Muscle of arm (tissue), 14 donors: ENCODE results near the gene PLP1. TPM values are rescaled to one million over a fixed set of nuclear protein-coding genes. Genes with fewer than 3 reads are reported as not detected.
"Not testable (repeated sequence)": the region's sequence is repeated elsewhere in the genome, so short reads cannot be mapped to it uniquely, and the experiment has no call there.

Source experiments
- DNase-seq: peaks from one replicate; pipeline ENCODE4 v3.0.0-alpha.2; 2013
- long read RNA-seq, 11 donors: transcript quantifications; one replicate each; lab custom pipeline, GENCODE V29; 2026
- polyA plus RNA-seq, 12 donors: library from polyadenylated mRNA; unstranded; fragments of 120-200 nt; gene quantifications; one replicate each; pipeline ENCODE4 v1.2.1, GENCODE V29; 2013; ENCODE audit not compliant: insufficient read length in 12 of 12

Gene PLP1, protein sequence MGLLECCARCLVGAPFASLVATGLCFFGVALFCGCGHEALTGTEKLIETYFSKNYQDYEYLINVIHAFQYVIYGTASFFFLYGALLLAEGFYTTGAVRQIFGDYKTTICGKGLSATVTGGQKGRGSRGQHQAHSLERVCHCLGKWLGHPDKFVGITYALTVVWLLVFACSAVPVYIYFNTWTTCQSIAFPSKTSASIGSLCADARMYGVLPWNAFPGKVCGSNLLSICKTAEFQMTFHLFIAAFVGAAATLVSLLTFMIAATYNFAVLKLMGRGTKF
- polyA plus RNA-seq, result 100 to 1,000 TPM in 3 of 12 donors, 10 to 100 TPM in 8, not detected in 1; 61.2 to 127 (median 83.6) TPM
- long read RNA-seq, donor 1, transcript PLP1-221 (7 exons, 2,896 nt), result major isoform, 8 of 31 reads
- long read RNA-seq, donor 1, partial matches to known transcripts, result 18 of 31 reads
- long read RNA-seq, donor 1, other reads (novel, unspliced or antisense), result 0 of 31 reads
- long read RNA-seq, donor 2, transcript PLP1-221 (7 exons, 2,896 nt), result major isoform, 29 of 60 reads
- long read RNA-seq, donor 2, partial matches to known transcripts, result 22 of 60 reads
- long read RNA-seq, donor 2, other reads (novel, unspliced or antisense), result 0 of 60 reads
- long read RNA-seq, donor 3, transcript PLP1-221 (7 exons, 2,896 nt), result major isoform, 9 of 13 reads
- long read RNA-seq, donor 3, partial matches to known transcripts, result 0 of 13 reads
- long read RNA-seq, donor 3, other reads (novel, unspliced or antisense), result 0 of 13 reads
- long read RNA-seq, donor 4, transcript PLP1-221 (7 exons, 2,896 nt), result major isoform, 8 of 13 reads
- long read RNA-seq, donor 4, partial matches to known transcripts, result 0 of 13 reads
- long read RNA-seq, donor 4, other reads (novel, unspliced or antisense), result 0 of 13 reads
- long read RNA-seq, donor 5, transcript PLP1-221 (7 exons, 2,896 nt), result major isoform, 12 of 95 reads
- long read RNA-seq, donor 5, partial matches to known transcripts, result 68 of 95 reads
- long read RNA-seq, donor 5, other reads (novel, unspliced or antisense), result 0 of 95 reads
- long read RNA-seq, donor 6, transcript PLP1-221 (7 exons, 2,896 nt), result major isoform, 8 of 13 reads
- long read RNA-seq, donor 6, partial matches to known transcripts, result 0 of 13 reads
- long read RNA-seq, donor 6, other reads (novel, unspliced or antisense), result 0 of 13 reads
- long read RNA-seq, donor 7, transcript PLP1-221 (7 exons, 2,896 nt), result major isoform, 7 of 10 reads
- long read RNA-seq, donor 7, partial matches to known transcripts, result 0 of 10 reads
- long read RNA-seq, donor 7, other reads (novel, unspliced or antisense), result 0 of 10 reads
- long read RNA-seq, donor 8, transcript PLP1-221 (7 exons, 2,896 nt), result major isoform, 15 of 68 reads
- long read RNA-seq, donor 8, partial matches to known transcripts, result 6 of 68 reads
- long read RNA-seq, donor 8, other reads (novel, unspliced or antisense), result 40 of 68 reads
- long read RNA-seq, donor 9, transcript PLP1-221 (7 exons, 2,896 nt), result major isoform, 10 of 32 reads
- long read RNA-seq, donor 9, partial matches to known transcripts, result 9 of 32 reads
- long read RNA-seq, donor 9, other reads (novel, unspliced or antisense), result 8 of 32 reads
- long read RNA-seq, donor 10, transcript PLP1-221 (7 exons, 2,896 nt), result major isoform, 13 of 19 reads
- long read RNA-seq, donor 10, partial matches to known transcripts, result 0 of 19 reads
- long read RNA-seq, donor 10, other reads (novel, unspliced or antisense), result 0 of 19 reads
- long read RNA-seq, donor 11, transcript PLP1-221 (7 exons, 2,896 nt), result major isoform, 29 of 104 reads
- long read RNA-seq, donor 11, partial matches to known transcripts, result 66 of 104 reads
- long read RNA-seq, donor 11, other reads (novel, unspliced or antisense), result 0 of 104 reads

DNA sequence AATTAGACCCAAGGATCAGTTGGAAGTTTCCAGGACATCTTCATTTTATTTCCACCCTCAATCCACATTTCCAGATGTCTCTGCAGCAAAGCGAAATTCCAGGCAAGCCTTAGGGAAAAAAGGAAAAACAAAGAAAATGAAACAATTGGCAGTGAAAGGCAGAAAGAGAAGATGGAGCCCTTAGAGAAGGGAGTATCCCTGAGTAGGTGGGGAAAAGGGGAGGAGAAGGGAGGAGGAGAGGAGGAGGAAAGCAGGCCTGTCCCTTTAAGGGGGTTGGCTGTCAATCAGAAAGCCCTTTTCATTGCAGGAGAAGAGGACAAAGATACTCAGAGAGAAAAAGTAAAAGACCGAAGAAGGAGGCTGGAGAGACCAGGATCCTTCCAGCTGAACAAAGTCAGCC lies at the start of gene PLP1:
TSS of gene PLP1 (plus strand) at position 295 of the 400 bp plus-strand sequence. CDS start 156 bp downstream, outside the sequence.
- peak; percentile 76 for DNase-seq

GRCh38 chrX:103727115-103727514 lies 49.5 kb upstream of the PLP1 start:
- DNase-seq, result no peak

GRCh38 chrX:103729015-103729414 lies 47.6 kb upstream of the PLP1 start:
- no peak for DNase-seq

- peak; percentile 17 for DNase-seq
Measured at GRCh38 chrX:103730147-103730795, 46.4 kb upstream of the PLP1 start.

DNA sequence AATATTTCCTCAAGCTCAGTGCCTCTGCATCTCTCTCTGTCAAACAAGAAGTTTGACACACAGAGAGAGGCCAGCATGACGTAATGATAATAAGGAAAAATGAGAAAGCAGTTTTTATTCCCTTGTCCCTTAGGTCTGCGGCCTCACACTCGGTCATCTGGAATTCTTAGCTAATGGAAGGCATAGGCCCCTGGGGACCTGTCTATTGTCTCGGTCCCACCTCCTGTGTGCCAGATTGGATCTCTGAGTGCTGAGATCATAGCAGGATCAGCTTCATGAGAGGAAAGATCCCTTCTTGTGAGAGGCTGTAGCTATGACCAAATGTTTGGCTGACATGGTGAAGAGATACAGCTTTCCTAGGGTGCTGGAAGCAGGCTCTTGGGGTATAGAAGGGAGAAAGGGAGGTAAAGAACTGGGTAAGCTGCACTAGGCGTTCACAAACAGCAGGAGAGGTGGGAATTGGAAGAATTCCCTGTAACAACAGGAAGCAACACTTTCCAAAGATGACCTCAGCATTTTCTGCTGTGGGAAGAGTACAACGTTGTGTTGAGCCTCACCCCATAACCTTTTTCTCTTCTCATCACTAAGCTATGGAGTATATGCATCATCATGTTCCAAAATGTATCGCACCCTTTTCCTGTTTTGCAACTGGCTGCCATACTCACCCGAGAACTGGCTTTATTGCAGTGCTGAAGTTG lies 45.7 kb upstream of the PLP1 start:
- peak; percentile 71 for DNase-seq

- no peak for DNase-seq
Measured at GRCh38 chrX:103733017-103733416, 43.6 kb upstream of the PLP1 start.

GRCh38 chrX:103734125-103734760 lies 42.4 kb upstream of the PLP1 start:
- DNase-seq, result no peak

DNA sequence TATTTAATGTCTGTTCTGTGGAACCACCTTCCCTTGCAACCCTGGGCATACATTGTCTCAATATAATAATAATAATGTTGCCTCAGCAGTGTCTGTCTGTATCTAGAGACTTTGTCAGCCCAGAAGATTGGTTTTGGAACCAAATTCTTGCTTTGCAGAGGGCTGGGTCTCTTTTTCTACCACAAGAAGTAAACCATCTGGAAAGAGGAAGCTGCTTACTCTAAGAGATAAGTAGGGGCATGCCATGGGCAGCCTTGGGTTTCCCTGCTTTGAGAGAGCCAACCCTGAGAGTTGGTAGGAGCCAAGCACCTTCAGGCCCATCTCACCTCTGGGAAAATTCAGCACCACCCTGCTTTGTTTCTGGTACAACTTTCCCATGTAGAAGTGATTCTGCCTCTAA lies 38.9 kb upstream of the PLP1 start:
- no peak for DNase-seq

DNA sequence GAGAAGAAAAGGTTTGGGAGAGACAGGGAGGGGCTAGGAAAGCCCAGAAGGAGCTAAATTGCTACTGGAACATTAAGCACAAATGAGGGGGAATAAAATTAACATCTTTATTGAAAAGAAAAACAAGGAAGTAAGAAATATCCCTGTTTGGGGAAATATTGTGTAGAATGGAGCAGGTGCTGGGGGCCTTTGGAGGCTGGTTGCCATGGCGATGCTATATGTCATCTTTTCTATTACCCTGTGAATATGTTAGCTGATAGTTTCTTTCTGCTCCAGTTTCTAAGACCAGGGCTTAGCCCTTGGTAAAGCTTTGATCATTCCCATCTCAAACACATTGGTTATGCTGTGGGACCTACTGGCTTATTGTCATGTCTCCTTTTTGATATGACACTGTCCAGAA lies 37.2 kb upstream of the PLP1 start:
- no peak for DNase-seq

- DNase-seq, result no peak
Measured at GRCh38 chrX:103741879-103742278, 34.8 kb upstream of the PLP1 start.

GRCh38 chrX:103742339-103742738 lies 34.3 kb upstream of the PLP1 start:
- DNase-seq, result no peak

GRCh38 chrX:103747163-103747562 lies 29.5 kb upstream of the PLP1 start:
- no peak for DNase-seq

GRCh38 chrX:103754401-103754800 lies 22.2 kb upstream of the PLP1 start:
- no peak for DNase-seq

GRCh38 chrX:103756736-103757135 lies 19.9 kb upstream of the PLP1 start:
- DNase-seq, result no peak

DNA sequence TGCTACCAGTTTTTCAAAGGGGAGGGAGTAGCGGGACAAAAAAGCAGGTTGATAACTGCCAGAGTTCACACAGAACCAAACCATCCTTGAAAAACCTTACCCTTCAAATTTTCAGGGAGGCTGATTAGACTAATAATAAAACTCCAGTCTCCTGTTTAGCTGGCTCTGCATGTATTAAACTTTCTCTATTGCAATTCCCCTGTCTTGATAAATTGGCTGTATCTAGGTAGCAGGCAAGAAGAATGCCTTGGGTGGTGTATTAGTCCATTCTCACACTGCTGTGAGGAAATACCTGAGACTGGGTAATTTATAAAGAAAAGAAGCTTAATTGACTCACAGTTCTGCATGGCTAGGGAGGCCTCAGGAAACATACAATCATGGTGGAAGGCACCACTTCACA lies 18.1 kb upstream of the PLP1 start:
- no peak for DNase-seq

GRCh38 chrX:103763541-103763940 lies 13.1 kb upstream of the PLP1 start:
- not testable (repeated sequence) for DNase-seq

DNA sequence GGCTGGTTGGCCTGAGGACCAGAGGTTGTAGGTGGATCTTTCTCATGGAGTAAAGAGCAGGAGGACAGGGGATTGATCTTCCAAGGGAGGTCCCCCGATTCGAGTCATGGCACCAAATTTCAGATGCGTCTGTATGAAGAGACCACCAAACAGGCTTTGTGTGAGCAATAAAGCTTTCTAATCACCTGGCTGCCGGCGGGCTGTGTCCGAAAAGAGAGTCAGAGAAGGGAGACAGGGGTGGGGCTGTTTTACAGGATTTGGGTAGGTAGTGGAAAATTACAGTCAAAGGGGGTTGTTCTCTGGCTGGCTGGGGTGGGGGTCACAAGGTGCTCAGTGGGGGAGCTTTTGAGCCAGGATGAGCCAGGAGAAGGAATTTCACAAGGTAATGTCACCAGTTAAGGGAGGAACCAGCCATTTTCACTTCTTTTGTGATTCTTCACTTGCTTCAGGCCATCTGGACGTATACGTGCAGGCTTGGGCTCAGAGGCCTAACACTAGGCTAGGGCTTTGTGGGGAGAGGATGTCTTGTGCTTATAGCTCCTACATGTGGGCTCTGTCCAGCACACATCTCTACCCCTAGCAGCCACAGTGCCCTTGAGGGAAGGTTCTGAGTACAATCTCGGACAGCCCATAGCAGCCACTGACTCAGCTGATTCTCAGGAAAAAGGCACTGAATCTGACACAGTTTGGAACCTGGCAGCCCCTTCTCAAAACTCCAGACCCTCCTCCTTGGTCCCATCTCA lies 9.7 kb upstream of the PLP1 start:
- DNase-seq, result not testable (repeated sequence)

GRCh38 chrX:103773445-103773844 lies 3.2 kb upstream of the PLP1 start:
- DNase-seq, result no peak
